GM10847 (cell line): ENCODE measurements around the gene PAMR1.

Experiments used
- POLR2A ChIP-seq: IDR thresholded peaks from 2 replicates; pipeline ENCODE4 v1.6.1; 2011; ENCODE audit not compliant: insufficient read length; ENCODE audit errors: extremely low read depth

PAMR1 gene

GRCh38 chr11:35414776-35415175 lies 110.6 kb downstream of the PAMR1 start:
- TF ChIP-seq POLR2A, result no peak

DNA sequence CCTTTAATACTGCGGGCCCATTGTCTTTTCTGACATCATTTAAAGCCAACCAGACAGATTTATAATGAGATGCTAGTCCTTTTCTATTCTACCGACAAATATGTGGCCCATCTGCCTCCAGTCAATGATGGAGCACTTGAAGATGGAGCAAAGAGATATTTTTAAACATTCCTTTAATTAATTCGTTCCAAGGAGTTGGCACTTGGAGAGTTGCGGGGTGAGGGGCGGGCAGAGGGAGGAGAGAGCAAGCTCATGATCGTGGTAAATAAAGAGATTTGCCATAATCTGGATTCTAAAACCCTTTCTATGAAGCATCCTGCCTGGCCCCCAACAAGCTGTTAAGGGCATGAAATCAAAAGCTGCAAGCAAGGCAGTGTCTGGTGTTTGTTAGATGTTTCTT lies 111.1 kb downstream of the PAMR1 start:
- no peak for TF ChIP-seq POLR2A

GRCh38 chr11:35413598-35413997 lies 111.8 kb downstream of the PAMR1 start:
- TF ChIP-seq POLR2A, result no peak

GRCh38 chr11:35412285-35412684 lies 113.1 kb downstream of the PAMR1 start:
- TF ChIP-seq POLR2A, result no peak

- no peak for TF ChIP-seq POLR2A
Observed at GRCh38 chr11:35407041-35407440, 118.4 kb downstream of the PAMR1 start.

DNA sequence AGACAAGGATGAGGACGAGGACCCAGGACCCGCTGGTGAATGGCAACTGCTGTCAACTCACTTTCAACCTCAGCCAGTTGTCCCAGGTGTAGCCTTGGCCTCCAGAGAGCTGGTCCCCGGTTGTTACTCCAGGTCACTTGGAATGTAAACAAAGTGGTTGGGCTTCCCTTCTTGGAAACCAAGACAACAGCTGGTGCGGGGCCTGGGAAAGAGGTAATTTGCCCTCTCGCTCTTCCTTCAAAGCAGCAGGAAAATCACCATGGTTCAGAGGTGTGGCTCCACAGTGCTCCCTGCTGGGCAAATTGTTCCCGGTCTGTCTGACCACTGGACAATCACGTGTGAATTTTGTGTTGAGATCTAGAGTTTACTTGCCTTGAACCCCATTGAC lies 121.0 kb downstream of the PAMR1 start:
- TF ChIP-seq POLR2A, result no peak

DNA sequence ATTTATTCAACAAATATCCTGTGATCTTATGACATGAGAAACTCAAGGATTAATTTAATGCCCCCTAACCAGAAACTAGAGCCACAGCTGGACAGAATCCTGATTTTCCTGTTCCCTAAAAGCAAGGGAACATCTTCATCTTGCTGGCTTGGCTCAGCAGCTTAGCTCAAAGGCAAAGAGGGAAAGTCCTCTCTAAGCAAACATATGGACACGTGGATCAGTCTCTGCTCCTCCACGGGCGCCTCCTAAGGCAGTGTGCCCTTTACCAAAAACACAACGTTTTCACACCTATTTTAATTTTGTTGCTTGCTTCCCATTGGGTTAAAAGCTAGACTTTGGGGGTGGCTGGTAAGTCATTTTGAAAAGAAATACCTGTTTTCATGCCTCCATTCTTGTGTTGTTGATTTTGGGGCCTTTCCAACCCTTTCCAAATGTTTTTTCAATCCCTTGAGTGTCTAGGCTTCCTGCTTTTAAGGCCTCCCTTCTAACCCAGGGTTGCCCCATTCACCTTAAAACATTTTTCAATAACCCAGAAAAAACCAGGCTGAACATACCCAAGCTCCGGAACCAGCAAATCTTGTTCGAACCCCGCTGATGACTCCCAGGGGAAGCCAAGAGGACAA lies 121.5 kb downstream of the PAMR1 start:
- TF ChIP-seq POLR2A, result no peak

GRCh38 chr11:35402751-35403660 lies 122.4 kb downstream of the PAMR1 start:
- no peak for TF ChIP-seq POLR2A

DNA sequence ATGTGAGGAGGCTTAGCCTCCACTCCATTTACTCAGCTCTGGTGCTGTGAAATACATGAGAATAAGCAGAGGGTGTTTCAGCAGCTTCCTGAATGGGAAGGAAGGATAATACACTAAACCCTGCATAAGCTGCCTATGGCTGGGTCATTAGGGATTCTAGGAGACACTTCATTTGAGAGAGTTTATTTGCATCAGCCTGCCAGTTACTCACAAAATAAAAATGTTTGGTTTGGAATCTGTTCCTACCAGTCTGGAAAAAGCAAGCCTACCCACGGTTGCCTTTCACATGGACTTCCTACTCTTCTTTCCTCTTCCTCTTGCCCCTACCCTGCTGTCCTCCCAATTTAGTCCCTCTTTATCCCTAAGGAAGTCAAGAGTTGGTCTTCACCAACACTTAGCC lies 126.5 kb downstream of the PAMR1 start:
- no peak for TF ChIP-seq POLR2A

DNA sequence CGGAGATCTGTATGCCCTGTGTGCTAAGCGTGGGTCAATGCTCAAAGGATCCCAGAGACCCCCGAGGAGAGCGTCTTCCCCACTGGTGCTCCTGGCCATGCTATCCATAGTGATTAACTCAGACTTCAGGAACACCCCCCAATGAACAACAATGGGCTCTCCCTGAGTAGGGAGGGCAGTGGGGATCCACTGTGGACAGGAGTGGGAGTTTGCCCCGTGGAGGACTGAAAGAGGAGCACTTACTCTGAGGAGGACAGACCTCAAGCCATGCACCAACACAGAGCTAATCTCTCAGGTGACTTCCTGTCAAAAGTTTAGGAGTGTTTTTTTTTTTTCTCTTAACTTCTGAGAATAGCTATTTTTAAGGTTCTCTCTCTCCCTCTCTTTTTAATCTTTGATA lies 130.5 kb downstream of the PAMR1 start:
- TF ChIP-seq POLR2A, result no peak

DNA sequence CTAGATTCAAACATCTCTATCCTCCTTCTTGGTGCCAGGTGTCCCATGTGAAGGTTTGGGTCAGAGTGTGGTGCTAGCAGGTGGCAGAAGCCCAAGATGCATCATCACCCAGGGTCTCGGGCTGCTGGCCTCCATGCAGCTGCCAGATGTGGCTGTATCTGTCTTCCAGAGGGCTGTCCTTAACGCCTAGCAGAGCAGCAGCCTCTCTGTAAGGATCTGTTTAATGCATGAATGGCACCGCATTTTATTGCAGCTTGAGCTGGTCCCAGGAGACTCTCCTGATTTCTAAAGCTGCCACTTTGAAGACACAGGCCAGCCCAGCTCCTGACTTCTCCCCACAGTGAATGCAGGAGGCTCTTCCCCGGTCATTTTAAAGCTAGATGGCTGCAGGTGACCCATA lies 132.3 kb downstream of the PAMR1 start:
- TF ChIP-seq POLR2A, result no peak

- no peak for TF ChIP-seq POLR2A
Observed at GRCh38 chr11:35391922-35392688, 133.3 kb downstream of the PAMR1 start.

GRCh38 chr11:35390737-35391682 lies 134.4 kb downstream of the PAMR1 start:
- no peak for TF ChIP-seq POLR2A

DNA sequence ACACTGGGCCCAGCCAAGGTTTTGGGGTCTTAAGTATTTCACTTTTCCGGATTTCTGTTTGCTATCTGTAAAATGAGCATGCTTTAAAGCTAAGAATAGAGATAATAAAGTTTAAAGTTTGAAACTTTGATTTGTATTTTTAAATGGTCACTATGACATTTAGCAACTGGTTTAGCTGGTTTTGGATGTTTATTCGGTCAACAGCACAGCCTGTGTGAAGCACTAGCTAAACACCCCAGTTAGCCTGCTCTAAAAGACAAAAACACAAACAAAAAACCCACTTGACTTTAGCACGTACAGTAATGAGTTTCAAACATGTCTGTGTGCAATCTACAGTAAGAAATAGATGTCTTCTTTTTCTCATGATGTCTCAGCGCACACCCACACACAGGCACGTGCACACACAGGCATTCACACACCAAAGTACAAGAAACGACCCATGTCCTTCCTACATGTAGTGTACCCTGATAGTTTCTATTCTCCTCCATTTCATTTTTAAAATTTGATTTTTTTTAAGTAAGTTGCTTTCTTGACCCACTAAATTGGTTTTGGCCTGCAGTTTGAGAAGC lies 135.4 kb downstream of the PAMR1 start:
- no peak for TF ChIP-seq POLR2A
